Cardiac fibroblast (primary cell): ENCODE results near the gene C7orf25.

Experiments
- DNase-seq, 2 donors: peaks; one replicate each; pipeline versions ENCODE4 v3.0.0 to v3.0.0-alpha.2; 2010; ENCODE audit warnings: low read depth in 2 of 2
- H3K4me3 ChIP-seq, 2 donors: replicated peaks in 1 of 2; 1 replicate in 1 of 2; 2 replicates in 1 of 2; pipeline ENCODE4 v1.5.1; 2011; ENCODE audit warnings: low read depth in 2 of 2, low read length in 2 of 2, mild to moderate bottlenecking in 2 of 2, moderate library complexity in 1 of 2
- CTCF ChIP-seq: IDR thresholded peaks from one replicate; pipeline ENCODE4 v1.5.1; 2011; ENCODE audit warnings: low read depth, mild to moderate bottlenecking, low read length, inconsistent platforms

C7orf25 gene

GRCh38 chr7:42930889-42931288 lies 19.0 kb upstream of the C7orf25 start:
- peak in 1 of 2 donors; percentile 46 for DNase-seq
- no peak for TF ChIP-seq CTCF
- peak overlapping the region; percentile 92 to 96 for H3K4me3 ChIP-seq

GRCh38 chr7:42929449-42929848 lies 17.6 kb upstream of the C7orf25 start:
- DNase-seq: no peak
- H3K4me3 ChIP-seq: no peak overlapping the region
- no peak for TF ChIP-seq CTCF

- no peak for DNase-seq
- H3K4me3 ChIP-seq: no peak overlapping the region
- TF ChIP-seq CTCF: no peak
Observed at GRCh38 chr7:42928754-42929153, 16.9 kb upstream of the C7orf25 start.

GRCh38 chr7:42926204-42926603 lies 14.3 kb upstream of the C7orf25 start:
- no peak for DNase-seq
- no peak overlapping the region for H3K4me3 ChIP-seq
- no peak for TF ChIP-seq CTCF

GRCh38 chr7:42925630-42926029 lies 13.8 kb upstream of the C7orf25 start:
- DNase-seq: no peak
- no peak for TF ChIP-seq CTCF
- H3K4me3 ChIP-seq: no peak overlapping the region

GRCh38 chr7:42924223-42924838 lies 12.5 kb upstream of the C7orf25 start:
- no peak for DNase-seq
- H3K4me3 ChIP-seq: no peak overlapping the region
- no peak for TF ChIP-seq CTCF
